ENCODE measurements around the gene BRMS1.

BRMS1 gene

DNA sequence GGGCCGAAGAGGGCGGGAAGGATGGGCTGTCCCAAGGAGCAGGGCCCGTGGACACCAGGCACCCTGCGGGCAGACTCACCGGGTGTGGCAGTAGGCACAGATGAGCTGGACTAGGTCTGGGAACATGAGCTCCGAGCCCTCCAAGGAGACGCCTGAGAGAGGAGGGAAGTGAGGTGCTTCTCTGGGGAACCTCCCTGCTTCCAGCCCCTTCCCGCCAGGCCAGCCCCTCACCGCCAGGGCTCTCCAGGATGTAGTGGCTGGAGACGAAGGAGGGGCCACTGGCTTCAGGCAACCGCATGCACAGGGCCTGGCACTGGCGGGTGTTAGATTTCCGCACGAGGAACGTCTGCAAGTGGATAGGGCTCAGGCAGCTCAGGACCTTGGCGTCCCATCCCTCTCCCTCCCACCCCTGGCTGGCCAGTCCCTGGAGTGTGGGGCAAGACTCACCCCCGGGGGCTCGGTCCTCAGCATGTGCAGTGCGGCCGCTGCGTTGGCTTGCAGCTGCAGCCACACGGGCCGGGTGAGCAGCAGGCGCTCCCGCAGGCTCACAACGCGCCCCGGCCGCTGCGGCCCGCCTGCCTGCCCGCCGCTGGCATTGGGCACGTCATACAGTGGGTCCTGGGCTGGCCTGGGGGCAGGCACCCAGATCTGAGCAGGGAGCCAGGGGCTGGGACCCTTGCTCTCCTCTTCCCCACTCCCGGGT, 9.2 kb downstream of the BRMS1 start:
- no peaks in the 10 kb centered on the region for H4K20me1 ChIP-seq (ENCODE audit: insufficient read depth)
- no peak overlapping the region for H2AFZ ChIP-seq (ENCODE audit: low read depth)
- H3K27ac ChIP-seq: no peak overlapping the region
- no peak overlapping the region for H3K9ac ChIP-seq
- H3K36me3 ChIP-seq (ENCODE audit: insufficient read depth): no peaks in the 10 kb centered on the region
- H3K4me2 ChIP-seq: no peak overlapping the region
- no peak overlapping the region for H3K4me3 ChIP-seq (IDR thresholded peaks at IDR 0.05; ENCODE audit: insufficient read depth, low read depth, low read length)
- TF ChIP-seq, protein P1, sequence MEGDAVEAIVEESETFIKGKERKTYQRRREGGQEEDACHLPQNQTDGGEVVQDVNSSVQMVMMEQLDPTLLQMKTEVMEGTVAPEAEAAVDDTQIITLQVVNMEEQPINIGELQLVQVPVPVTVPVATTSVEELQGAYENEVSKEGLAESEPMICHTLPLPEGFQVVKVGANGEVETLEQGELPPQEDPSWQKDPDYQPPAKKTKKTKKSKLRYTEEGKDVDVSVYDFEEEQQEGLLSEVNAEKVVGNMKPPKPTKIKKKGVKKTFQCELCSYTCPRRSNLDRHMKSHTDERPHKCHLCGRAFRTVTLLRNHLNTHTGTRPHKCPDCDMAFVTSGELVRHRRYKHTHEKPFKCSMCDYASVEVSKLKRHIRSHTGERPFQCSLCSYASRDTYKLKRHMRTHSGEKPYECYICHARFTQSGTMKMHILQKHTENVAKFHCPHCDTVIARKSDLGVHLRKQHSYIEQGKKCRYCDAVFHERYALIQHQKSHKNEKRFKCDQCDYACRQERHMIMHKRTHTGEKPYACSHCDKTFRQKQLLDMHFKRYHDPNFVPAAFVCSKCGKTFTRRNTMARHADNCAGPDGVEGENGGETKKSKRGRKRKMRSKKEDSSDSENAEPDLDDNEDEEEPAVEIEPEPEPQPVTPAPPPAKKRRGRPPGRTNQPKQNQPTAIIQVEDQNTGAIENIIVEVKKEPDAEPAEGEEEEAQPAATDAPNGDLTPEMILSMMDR (conservative IDR thresholded peaks at IDR 0.05; ENCODE audit: low read depth, low read length): no peak
- peaks cover 25% of the 10 kb centered on the region; the same call in 1 of the 2 replicates for H3K27me3 ChIP-seq (ENCODE audit: insufficient read depth, low read depth)
- peaks cover 6% of the 10 kb centered on the region for H3K4me1 ChIP-seq (ENCODE audit: low read depth, poor library complexity, severe bottlenecking)
- H3K79me2 ChIP-seq (ENCODE audit: insufficient read depth, low read depth): no peaks in the 10 kb centered on the region

DNA sequence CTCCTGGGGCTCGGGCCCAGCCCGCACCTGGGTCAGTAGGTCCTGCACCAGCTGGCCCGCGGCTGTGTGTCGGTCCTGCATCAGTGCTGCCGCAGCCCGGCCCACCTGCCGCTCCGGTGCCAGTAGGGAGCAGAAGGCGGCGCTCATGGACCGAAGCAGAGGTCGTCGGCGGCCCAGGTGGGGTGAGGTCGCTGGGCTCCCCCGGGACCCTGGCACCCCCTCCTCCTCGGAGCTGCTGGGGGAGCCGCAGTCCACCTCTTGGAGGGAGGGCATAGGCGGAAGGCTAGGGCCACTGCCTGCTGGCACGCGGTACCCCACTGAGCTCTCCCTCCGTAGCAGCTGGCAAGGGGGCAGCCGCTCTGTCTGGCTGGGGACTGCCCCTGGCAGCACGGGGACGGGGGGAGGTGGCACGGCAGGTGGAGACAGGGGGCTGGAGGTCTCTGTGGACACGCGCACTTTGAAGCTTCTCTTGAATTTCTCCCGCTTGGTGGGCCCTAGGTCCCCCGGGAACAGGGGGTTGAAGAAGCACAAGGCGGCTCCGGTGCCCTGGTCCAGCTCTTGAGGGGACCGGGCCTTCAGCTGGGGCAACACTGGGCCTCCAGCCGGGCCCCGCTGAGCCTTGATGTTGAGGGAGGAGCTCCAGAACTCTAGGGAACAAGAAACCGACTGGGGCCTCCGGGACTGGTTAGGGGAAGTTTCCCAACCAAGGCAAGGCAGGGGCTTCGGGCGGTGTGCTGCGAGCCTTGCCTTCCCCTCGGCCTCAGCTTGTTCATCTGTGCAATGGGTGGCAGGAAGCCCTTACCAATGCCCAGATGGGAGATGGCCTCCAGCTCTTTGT, 10.1 kb downstream of the BRMS1 start:
- H3K27ac ChIP-seq: no peak overlapping the region
- H3K4me3 ChIP-seq (IDR thresholded peaks at IDR 0.05; ENCODE audit: insufficient read depth, low read depth, low read length): no peak overlapping the region

DNA sequence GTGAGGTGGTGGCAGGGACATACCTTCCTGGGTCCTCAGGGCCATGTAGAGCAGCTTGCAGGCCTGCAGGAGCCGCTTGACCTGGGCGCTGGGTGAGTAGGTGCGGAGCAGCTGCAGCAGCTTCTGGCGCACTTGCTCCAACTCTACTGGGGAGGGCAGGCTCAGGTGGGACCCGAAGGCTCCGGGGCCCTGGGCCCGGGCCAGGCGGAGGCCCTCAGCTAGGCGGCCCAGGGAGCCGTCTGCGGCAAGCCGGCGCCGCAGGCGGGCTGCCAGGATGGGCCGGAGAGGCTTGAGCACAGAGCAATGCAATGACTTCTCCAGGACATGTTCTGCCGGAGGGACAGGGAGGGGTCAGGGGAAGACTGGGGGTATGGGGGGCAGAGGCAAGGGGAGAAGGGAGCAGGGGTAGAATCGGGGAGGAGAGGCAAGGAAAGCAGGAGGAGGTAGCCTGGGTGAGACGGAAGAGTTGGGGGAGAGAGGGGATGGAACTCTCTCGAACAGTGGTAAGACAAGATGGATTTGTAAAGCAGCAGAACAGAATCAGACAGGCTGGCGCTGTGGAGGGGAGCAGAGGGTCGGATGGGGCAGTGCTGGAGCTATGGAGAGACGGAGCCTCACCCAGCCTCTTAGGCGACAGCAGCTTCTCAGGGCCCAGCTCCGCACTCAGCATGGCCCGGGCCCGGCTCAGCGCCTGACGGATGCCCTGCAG, 10.9 kb downstream of the BRMS1 start:
- TF ChIP-seq, protein P1 (conservative IDR thresholded peaks at IDR 0.05; ENCODE audit: low read depth, low read length): no peak
- H3K4me2 ChIP-seq: no peak overlapping the region
- no peak overlapping the region for H3K9ac ChIP-seq
- H3K4me3 ChIP-seq (IDR thresholded peaks at IDR 0.05; ENCODE audit: insufficient read depth, low read depth, low read length): no peak overlapping the region
- H4K20me1 ChIP-seq (ENCODE audit: insufficient read depth): no peaks in the 10 kb centered on the region
- no peak overlapping the region for H3K27ac ChIP-seq
- peaks cover 25% of the 10 kb centered on the region; the same call in 1 of the 2 replicates for H3K27me3 ChIP-seq (ENCODE audit: insufficient read depth, low read depth)
- H3K79me2 ChIP-seq (ENCODE audit: insufficient read depth, low read depth): no peaks in the 10 kb centered on the region
- H2AFZ ChIP-seq (ENCODE audit: low read depth): no peak overlapping the region
- H3K36me3 ChIP-seq (ENCODE audit: insufficient read depth): no peaks in the 10 kb centered on the region
- H3K4me1 ChIP-seq (ENCODE audit: low read depth, poor library complexity, severe bottlenecking): peaks cover 6% of the 10 kb centered on the region

More for the DNA sequence above, 10.1 kb downstream of the BRMS1 start:
- Histone ChIP-seq H3K27me3 (ENCODE audit: insufficient read depth, low read depth) (peaks cover 25% of the 10 kb centered on the region; the same call in 1 of the 2 replicates), H3K4me1 (ENCODE audit: low read depth, poor library complexity, severe bottlenecking) (peaks cover 6% of the 10 kb centered on the region), H3K4me2 (no peak overlapping the region), H4K20me1 (ENCODE audit: insufficient read depth) (no peaks in the 10 kb centered on the region), H3K36me3 (ENCODE audit: insufficient read depth) (no peaks in the 10 kb centered on the region), H2AFZ (ENCODE audit: low read depth) (no peak overlapping the region), H3K79me2 (ENCODE audit: insufficient read depth, low read depth) (no peaks in the 10 kb centered on the region), H3K9ac (no peak overlapping the region)
- TF ChIP-seq, protein P1 (conservative IDR thresholded peaks at IDR 0.05; ENCODE audit: low read depth, low read length): no peak

DNA sequence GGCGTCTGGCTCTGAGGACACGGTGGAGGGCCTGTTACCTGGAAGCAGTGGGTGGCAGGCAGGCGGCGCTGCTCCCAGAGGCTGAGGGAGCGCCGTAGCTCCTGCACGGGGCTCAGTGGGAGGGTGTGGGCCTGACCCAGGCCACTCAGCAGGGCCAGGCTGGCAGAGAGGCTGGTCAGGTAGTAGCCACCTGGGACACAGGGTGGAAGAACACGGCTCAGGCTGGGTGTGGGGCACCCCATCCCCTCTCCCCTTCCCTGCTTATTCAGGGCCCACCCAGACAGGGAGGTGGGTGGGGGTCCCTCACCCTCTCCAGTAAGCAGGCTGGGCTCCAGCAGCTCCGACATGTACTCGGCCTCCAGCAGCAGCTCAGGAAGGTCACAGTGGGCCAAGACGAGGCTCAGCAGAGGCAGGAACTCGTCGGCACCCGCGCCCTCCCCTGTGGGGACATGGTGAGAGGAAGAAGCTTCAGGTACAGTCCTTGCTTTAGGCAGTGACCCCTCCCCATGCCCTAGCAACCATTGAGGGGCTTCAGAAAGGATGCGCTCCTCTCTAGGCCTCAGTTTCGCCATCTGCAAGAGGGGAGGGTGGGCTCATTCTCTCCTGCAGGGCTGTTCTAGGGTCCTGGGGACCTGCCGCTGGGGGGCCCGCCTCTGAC, 11.6 kb downstream of the BRMS1 start:
- Histone ChIP-seq H3K4me3 (IDR thresholded peaks at IDR 0.05; ENCODE audit: insufficient read depth, low read depth, low read length) (no peak overlapping the region), H2AFZ (ENCODE audit: low read depth) (no peak overlapping the region), H3K79me2 (ENCODE audit: insufficient read depth, low read depth) (no peaks in the 10 kb centered on the region), H3K36me3 (ENCODE audit: insufficient read depth) (no peaks in the 10 kb centered on the region), H3K4me1 (ENCODE audit: low read depth, poor library complexity, severe bottlenecking) (peaks cover 10% of the 10 kb centered on the region), H4K20me1 (ENCODE audit: insufficient read depth) (no peaks in the 10 kb centered on the region), H3K27ac (no peak overlapping the region), H3K9ac (no peak overlapping the region), H3K27me3 (ENCODE audit: insufficient read depth, low read depth) (peaks cover 25% of the 10 kb centered on the region; the same call in 1 of the 2 replicates), H3K4me2 (no peak overlapping the region)
- TF ChIP-seq, protein P1 (conservative IDR thresholded peaks at IDR 0.05; ENCODE audit: low read depth, low read length): no peak
